Erythroblast (primary cell): ENCODE measurements around the gene GNPTG.

Experiments used
- GATA1 ChIP-seq: IDR thresholded peaks from 2 replicates; pipeline ENCODE4 v1.6.1; 2011; ENCODE audit warnings: low read depth, mild to moderate bottlenecking, control low read depth, low read length, moderate library complexity
- POLR2A ChIP-seq: IDR thresholded peaks from 2 replicates; pipeline ENCODE4 v1.6.1; 2011; ENCODE audit warnings: mild to moderate bottlenecking, low read length

DNA sequence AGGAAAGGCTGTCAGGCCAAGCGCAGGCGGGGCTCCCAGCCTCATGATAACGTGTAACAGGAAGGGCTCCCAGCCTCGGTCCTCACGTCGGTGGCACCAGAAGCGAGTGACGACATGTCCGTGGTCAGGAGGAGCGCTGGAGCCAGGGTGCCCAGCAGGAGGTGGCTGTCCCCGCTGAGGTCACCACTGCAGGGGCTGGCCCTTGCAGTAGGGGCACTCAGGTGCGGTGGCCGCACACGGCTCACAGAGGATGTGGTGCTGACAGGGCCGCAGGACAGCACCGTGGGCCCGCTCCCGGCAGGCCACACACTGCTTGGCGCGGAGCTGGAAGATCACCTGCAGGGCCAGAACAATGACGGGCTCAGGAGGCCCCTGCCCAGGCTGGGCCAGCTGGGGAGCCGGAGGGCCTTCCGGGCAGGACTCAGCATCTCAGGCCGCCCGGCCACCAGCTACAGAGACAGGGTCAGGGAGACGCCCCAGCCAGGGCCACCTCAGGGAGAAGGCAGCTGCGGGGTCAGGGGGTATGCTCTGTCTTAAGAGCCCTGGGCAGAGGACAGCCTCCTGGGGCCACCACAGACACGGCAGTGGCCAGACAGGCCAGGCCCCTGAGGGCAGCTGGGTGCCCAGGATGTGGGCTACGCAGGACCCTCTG is 14.5 kb downstream of the GNPTG start:
- TF ChIP-seq POLR2A, result no peak
- TF ChIP-seq GATA1, result no peak
